ENCODE results near the gene GRIK1. TPM values are rescaled to one million over a fixed set of nuclear protein-coding genes. Genes with fewer than 3 reads are reported as not detected.

GRIK1 gene
- polyA plus RNA-seq, 10 donors = 0.19 to 3.4 (median 0.55) TPM

GRCh38 chr21:29829564-29830275 lies 110.1 kb downstream of the GRIK1 start:
- no peak for DNase-seq

- DNase-seq = no peak
Measured at GRCh38 chr21:29827647-29828046, 112.1 kb downstream of the GRIK1 start.

- DNase-seq = no peak
Measured at GRCh38 chr21:29827236-29827635, 112.6 kb downstream of the GRIK1 start.

- DNase-seq = no peak
Measured at GRCh38 chr21:29826386-29826785, 113.4 kb downstream of the GRIK1 start.

GRCh38 chr21:29825936-29826335 lies 113.9 kb downstream of the GRIK1 start:
- no peak for DNase-seq

- DNase-seq = no peak
Measured at GRCh38 chr21:29825345-29825744, 114.5 kb downstream of the GRIK1 start.

- no peak for DNase-seq
Measured at GRCh38 chr21:29822064-29822463, 117.7 kb downstream of the GRIK1 start.

GRCh38 chr21:29821230-29821629 lies 118.6 kb downstream of the GRIK1 start:
- DNase-seq = no peak

- no peak for DNase-seq
Measured at GRCh38 chr21:29819675-29820326, 120.0 kb downstream of the GRIK1 start.

- no peak for DNase-seq
Measured at GRCh38 chr21:29818383-29818921, 121.3 kb downstream of the GRIK1 start.

GRCh38 chr21:29817450-29817849 lies 122.3 kb downstream of the GRIK1 start:
- no peak for DNase-seq

- DNase-seq = no peak
Measured at GRCh38 chr21:29812947-29813346, 126.8 kb downstream of the GRIK1 start.

GRCh38 chr21:29810871-29811270 lies 128.9 kb downstream of the GRIK1 start:
- no peak for DNase-seq

GRCh38 chr21:29808153-29808552 lies 131.6 kb downstream of the GRIK1 start:
- DNase-seq = peak in 2 of 3 donors; percentile 7 to 11

- DNase-seq = no peak
Measured at GRCh38 chr21:29805105-29805504, 134.7 kb downstream of the GRIK1 start.

GRCh38 chr21:29803191-29803590 lies 136.6 kb downstream of the GRIK1 start:
- DNase-seq = no peak

GRCh38 chr21:29801122-29801521 lies 138.7 kb downstream of the GRIK1 start:
- DNase-seq = no peak

- no peak for DNase-seq
Measured at GRCh38 chr21:29800056-29800455, 139.7 kb downstream of the GRIK1 start.

- DNase-seq = no peak
Measured at GRCh38 chr21:29798840-29799239, 141.0 kb downstream of the GRIK1 start.

- DNase-seq = no peak
Measured at GRCh38 chr21:29797155-29797554, 142.6 kb downstream of the GRIK1 start.

- no peak for DNase-seq
Measured at GRCh38 chr21:29793712-29794111, 146.1 kb downstream of the GRIK1 start.

GRCh38 chr21:29789393-29789792 lies 150.4 kb downstream of the GRIK1 start:
- no peak for DNase-seq

- DNase-seq = no peak
Measured at GRCh38 chr21:29788752-29789151, 151.0 kb downstream of the GRIK1 start.
